PFSK-1 (cell line): ENCODE results near the gene OR1S2.

ENCODE experiments used
- FOXP2 ChIP-seq: optimal IDR thresholded peaks from 2 replicates; pipeline ENCODE3; 2011; ENCODE audit warnings: borderline replicate concordance, control low read depth, inconsistent platforms; ENCODE audit not compliant: insufficient read depth; ENCODE audit errors: extremely low read length, extremely low read depth
- POLR2AphosphoS5 ChIP-seq: IDR thresholded peaks from 2 replicates; pipeline ENCODE4 v1.6.1; 2012; ENCODE audit warnings: low read depth, mild to moderate bottlenecking, control low read depth, low read length, moderate library complexity
- SIN3A ChIP-seq: IDR thresholded peaks from 2 replicates; pipeline ENCODE4 v1.6.1; 2012; ENCODE audit warnings: mild to moderate bottlenecking, low read length, moderate library complexity, borderline replicate concordance; ENCODE audit not compliant: insufficient read depth
- TAF1 ChIP-seq: IDR thresholded peaks from 2 replicates; pipeline ENCODE4 v1.6.1; 2012; ENCODE audit warnings: low read length, control low read depth, borderline replicate concordance; ENCODE audit not compliant: insufficient read depth
- TF ChIP-seq, protein P1 (sequence below), 2 experiments: IDR thresholded peaks; 2 replicates each; pipeline versions ENCODE4 v1.6.1 to v1.8.0; 2011 to 2012; ENCODE audit warnings: low read depth in 2 of 2, low read length in 2 of 2, control low read depth in 1 of 2, inconsistent platforms in 1 of 2, mild to moderate bottlenecking in 1 of 2, moderate library complexity in 1 of 2; ENCODE audit not compliant: insufficient read depth in 1 of 2

DNA sequence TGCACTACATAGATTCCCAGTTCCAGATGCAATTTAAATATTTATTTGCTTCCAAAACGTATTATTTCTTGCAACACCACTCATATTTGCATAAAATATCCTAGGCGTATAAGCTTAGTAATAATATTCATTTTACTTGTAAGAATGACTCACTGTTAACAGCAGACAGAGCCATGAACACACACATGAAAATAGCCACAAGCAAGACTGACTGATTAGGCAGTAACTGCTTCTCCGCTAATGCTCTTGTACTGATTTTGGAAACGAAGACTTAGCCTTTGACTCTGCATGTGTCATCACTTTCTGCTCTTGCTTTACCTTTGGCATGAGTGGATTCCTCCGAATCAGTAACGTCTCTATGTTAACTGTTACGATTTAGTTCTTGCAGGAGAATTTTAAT is 18.8 kb upstream of the OR1S2 start:
- no peak for TF ChIP-seq TAF1
- no peak for TF ChIP-seq POLR2AphosphoS5
- TF ChIP-seq, protein P1, sequence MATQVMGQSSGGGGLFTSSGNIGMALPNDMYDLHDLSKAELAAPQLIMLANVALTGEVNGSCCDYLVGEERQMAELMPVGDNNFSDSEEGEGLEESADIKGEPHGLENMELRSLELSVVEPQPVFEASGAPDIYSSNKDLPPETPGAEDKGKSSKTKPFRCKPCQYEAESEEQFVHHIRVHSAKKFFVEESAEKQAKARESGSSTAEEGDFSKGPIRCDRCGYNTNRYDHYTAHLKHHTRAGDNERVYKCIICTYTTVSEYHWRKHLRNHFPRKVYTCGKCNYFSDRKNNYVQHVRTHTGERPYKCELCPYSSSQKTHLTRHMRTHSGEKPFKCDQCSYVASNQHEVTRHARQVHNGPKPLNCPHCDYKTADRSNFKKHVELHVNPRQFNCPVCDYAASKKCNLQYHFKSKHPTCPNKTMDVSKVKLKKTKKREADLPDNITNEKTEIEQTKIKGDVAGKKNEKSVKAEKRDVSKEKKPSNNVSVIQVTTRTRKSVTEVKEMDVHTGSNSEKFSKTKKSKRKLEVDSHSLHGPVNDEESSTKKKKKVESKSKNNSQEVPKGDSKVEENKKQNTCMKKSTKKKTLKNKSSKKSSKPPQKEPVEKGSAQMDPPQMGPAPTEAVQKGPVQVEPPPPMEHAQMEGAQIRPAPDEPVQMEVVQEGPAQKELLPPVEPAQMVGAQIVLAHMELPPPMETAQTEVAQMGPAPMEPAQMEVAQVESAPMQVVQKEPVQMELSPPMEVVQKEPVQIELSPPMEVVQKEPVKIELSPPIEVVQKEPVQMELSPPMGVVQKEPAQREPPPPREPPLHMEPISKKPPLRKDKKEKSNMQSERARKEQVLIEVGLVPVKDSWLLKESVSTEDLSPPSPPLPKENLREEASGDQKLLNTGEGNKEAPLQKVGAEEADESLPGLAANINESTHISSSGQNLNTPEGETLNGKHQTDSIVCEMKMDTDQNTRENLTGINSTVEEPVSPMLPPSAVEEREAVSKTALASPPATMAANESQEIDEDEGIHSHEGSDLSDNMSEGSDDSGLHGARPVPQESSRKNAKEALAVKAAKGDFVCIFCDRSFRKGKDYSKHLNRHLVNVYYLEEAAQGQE (IDR thresholded peaks at IDR 0.05; ENCODE audit: insufficient read depth in 1 of 2, low read depth in 2 of 2, low read length in 2 of 2), result no peak
- TF ChIP-seq SIN3A, result no peak
- no peak for TF ChIP-seq FOXP2
